HepG2 (cell line): ENCODE data around the gene MVP. TPM values are rescaled to one million over a fixed set of nuclear protein-coding genes. Genes with fewer than 3 reads are reported as not detected.

ENCODE experiments used
- ATAC-seq: fragments of 200-7000 bp; cut with Tn5 transposase; 3 replicates; pipeline ENCODE4 v1.9.1; 2020; ENCODE audit warnings: mild to moderate bottlenecking, moderate library complexity
- BruUV-seq: library from RNA; stranded (reverse); fragments of 400-500 nt; replicated peaks from 2 replicates; lab custom pipeline; 2021; lab: Mats Ljungman, UMichigan
- CTCF ChIA-PET: fragments of 300-600 bp; formaldehyde crosslinking; extraction: SDS; loops from one replicate; lab custom pipeline; 2021; ENCODE audit warnings: low total read pairs, inconsistent platforms, low intra/inter-chr PET ratio; lab: Yijun Ruan, JAX
- POLR2A ChIA-PET: fragments of 350-600 bp; sonication (Branson Sonifier 250); formaldehyde crosslinking; loops from one replicate; lab custom pipeline; 2020; ENCODE audit warnings: antibody characterized with exemption, inconsistent platforms; lab: Yijun Ruan, JAX
- DNase-seq: peaks from one replicate; pipeline ENCODE4 v3.0.0-alpha.2; 2015; ENCODE audit warnings: low spot score
- FAIRE-seq: peaks from 3 replicates; lab custom pipeline; 2011; peaks lifted over from hg19 to GRCh38; lab: Jason Lieb, UNC
- H2AFZ ChIP-seq: one replicate; pipeline ENCODE4 v1.6.1; 2011; ENCODE audit warnings: low read length, inconsistent platforms
- H3K27ac ChIP-seq: fragments of 300-600 bp; 3 replicates; pipeline ENCODE4 v1.8.0; 2011; ENCODE audit warnings: mixed run types, mild to moderate bottlenecking, mixed read lengths, low read length, inconsistent platforms; ENCODE audit not compliant: insufficient read depth; ENCODE audit errors: extremely low read length
- H3K27me3 ChIP-seq, 2 experiments: fragments of 200-600 bp in 1 of 2; 2 replicates in 1 of 2; 3 replicates in 1 of 2; pipeline versions ENCODE4 v1.6.0 to v1.8.0; 2011; ENCODE audit warnings: low read length in 2 of 2, mild to moderate bottlenecking in 2 of 2, moderate library complexity in 2 of 2, inconsistent platforms in 1 of 2; ENCODE audit not compliant: insufficient read depth in 2 of 2, control insufficient read depth in 1 of 2
- H3K36me3 ChIP-seq, 2 experiments: fragments of 200-600 bp in 1 of 2; replicated peaks in 1 of 2; 2 replicates in 1 of 2; 3 replicates in 1 of 2; pipeline versions ENCODE4 v1.5.1 to v1.8.0; 2011; ENCODE audit warnings: low read length in 2 of 2, inconsistent platforms in 1 of 2; ENCODE audit not compliant: insufficient read depth in 2 of 2, control insufficient read depth in 1 of 2
- H3K4me1 ChIP-seq: 2 replicates; pipeline ENCODE4 v1.5.1; 2012; ENCODE audit warnings: low read length, inconsistent platforms; ENCODE audit not compliant: insufficient read depth
- H3K4me2 ChIP-seq: 2 replicates; pipeline ENCODE4 v1.6.0; 2011; ENCODE audit warnings: low read depth, low read length, inconsistent platforms
- H3K4me3 ChIP-seq, 3 experiments: fragments of 200-600 bp in 1 of 3; sonication (generic), shearing (Covaris generic) in 1 of 3; replicated peaks in 1 of 3; 2 replicates each; pipeline ENCODE4 v1.5.1; 2011 to 2016; ENCODE audit warnings: low read length in 3 of 3, inconsistent platforms in 2 of 3, low read depth in 2 of 3, mild to moderate bottlenecking in 2 of 3, control low read depth in 1 of 3, mixed read lengths in 1 of 3; ENCODE audit not compliant: insufficient read depth in 1 of 3
- H3K79me2 ChIP-seq: one replicate; pipeline ENCODE4 v1.6.1; 2011; ENCODE audit warnings: low read length, inconsistent platforms; ENCODE audit not compliant: insufficient read depth
- H3K9ac ChIP-seq: 2 replicates; pipeline ENCODE4 v1.6.0; 2011; ENCODE audit warnings: mild to moderate bottlenecking, low read depth, low read length, inconsistent platforms; ENCODE audit not compliant: insufficient read depth
- H3K9me3 ChIP-seq: 2 replicates; pipeline ENCODE4 v1.5.1; 2012; ENCODE audit warnings: mild to moderate bottlenecking, low read length
- H4K20me1 ChIP-seq: 2 replicates; pipeline ENCODE4 v1.6.0; 2011; ENCODE audit warnings: inconsistent platforms, mild to moderate bottlenecking, low read length, moderate library complexity; ENCODE audit not compliant: insufficient read depth
- ESRRA ChIP-seq: sonication (generic); formaldehyde crosslinking; IDR thresholded peaks from 2 replicates; pipeline ENCODE4 v1.5.1; 2020; ENCODE audit warnings: mild to moderate bottlenecking, low read depth, missing genetic modification reagents
- HNF4A ChIP-seq: sonication (generic); formaldehyde crosslinking; IDR thresholded peaks from 2 replicates; pipeline ENCODE4 v1.4.0; 2020; ENCODE audit warnings: missing genetic modification reagents
- SOX5 ChIP-seq: IDR thresholded peaks from 2 replicates; pipeline ENCODE4 v1.6.1; 2016; ENCODE audit warnings: borderline replicate concordance
- SOX6 ChIP-seq, 2 experiments: fragments of 450-650 bp in 1 of 2; sonication (generic) in 1 of 2; formaldehyde crosslinking in 1 of 2; IDR thresholded peaks; 2 replicates each; pipeline versions ENCODE4 v1.4.0 to v1.6.1; 2017 to 2020; ENCODE audit warnings: antibody characterized with exemption in 1 of 2, mild to moderate bottlenecking in 1 of 2, missing genetic modification reagents in 1 of 2
- XRCC5 ChIP-seq: fragments of 200-400 bp; formaldehyde crosslinking; optimal IDR thresholded peaks from 2 replicates; pipeline ENCODE3; 2017; ENCODE audit warnings: mild to moderate bottlenecking, low read length
- ZKSCAN1 ChIP-seq: fragments of 150-350 bp; IDR thresholded peaks from 2 replicates; pipeline ENCODE4 v1.6.1; 2014; ENCODE audit warnings: low read length
- ZNF30 ChIP-seq: sonication (generic); formaldehyde crosslinking; IDR thresholded peaks from 2 replicates; pipeline ENCODE4 v1.5.0; 2020; ENCODE audit warnings: mild to moderate bottlenecking, missing genetic modification reagents
- ZNF362 ChIP-seq: sonication (generic); formaldehyde crosslinking; IDR thresholded peaks from 2 replicates; pipeline ENCODE4 v1.4.0; 2020; ENCODE audit warnings: missing genetic modification reagents, mild to moderate bottlenecking, borderline replicate concordance
- ZNF501 ChIP-seq: sonication (generic); formaldehyde crosslinking; IDR thresholded peaks from 2 replicates; pipeline ENCODE4 v1.5.1; 2020; ENCODE audit warnings: mild to moderate bottlenecking, moderate library complexity, missing genetic modification reagents
- ZNF572 ChIP-seq: sonication (generic); formaldehyde crosslinking; IDR thresholded peaks from 2 replicates; pipeline ENCODE4 v1.5.1; 2020; ENCODE audit warnings: mild to moderate bottlenecking, missing genetic modification reagents
- ZNF7 ChIP-seq: IDR thresholded peaks from 2 replicates; pipeline ENCODE4 v1.6.1; 2016; ENCODE audit warnings: missing biosample characterization, missing genetic modification reagents
- WGBS: methylation state at CpG from one replicate; pipeline ENCODE4 v1.1.6; 2017; ENCODE audit warnings: low lambda C conversion rate; 5-methylcytosine and 5-hydroxymethylcytosine counted together
- in situ Hi-C: cut with HindIII; loops from 2 replicates; pipeline ENCODE4 v1.10.0; 2017; ENCODE audit warnings: low pct_unique_long_range_greater_than_20kb; ENCODE audit not compliant: extremely low pct_ligation_motif_present
- intact Hi-C: fragments of 100-400 bp; cut with micrococcal nuclease; formaldehyde crosslinking; loops from one replicate; pipeline ENCODE4 v1.10.0; 2022; ENCODE audit not compliant: unreplicated experiment
- polyA plus RNA-seq, 8 experiments: library from polyadenylated mRNA; depleted of rRNA in 3 of 8; stranded (reverse) in 7 of 8; unstranded in 1 of 8; fragments of >200 nt; fragmentation: Illumina TruSeq in 4 of 8; extraction: Trizol in 4 of 8; gene quantifications; 2 replicates each; pipeline versions ENCODE4 v1.2.1 to v1.2.3, GENCODE V29; 2011 to 2016; ENCODE audit warnings: low read depth in 4 of 8, missing spikeins in 1 of 8, mixed read lengths in 1 of 8; ENCODE audit not compliant: insufficient read depth in 1 of 8
- total RNA-seq, 5 experiments: library from RNA; depleted of rRNA; stranded (reverse); fragments of >200 nt; fragmentation: Illumina TruSeq; extraction: Trizol; gene quantifications; 2 replicates each; pipeline ENCODE4 v1.2.3, GENCODE V29; 2016; ENCODE audit warnings: low read depth in 1 of 5
- TF ChIP-seq, protein P1 (sequence below): sonication (generic); formaldehyde crosslinking; IDR thresholded peaks from 2 replicates; pipeline ENCODE4 v1.4.0; 2020; ENCODE audit warnings: missing genetic modification reagents
- TF ChIP-seq, protein P2 (sequence below): sonication (generic); formaldehyde crosslinking; IDR thresholded peaks from 2 replicates; pipeline ENCODE4 v1.4.0; 2020; ENCODE audit warnings: missing genetic modification reagents, borderline replicate concordance
- TF ChIP-seq, protein P3 (sequence below): sonication (generic); formaldehyde crosslinking; IDR thresholded peaks from 2 replicates; pipeline ENCODE4 v1.4.0; 2020; ENCODE audit warnings: missing genetic modification reagents, mild to moderate bottlenecking, borderline replicate concordance

Gene MVP
- total and polyA plus RNA-seq, 2 of the 13 experiments (the other 11 are each of a cell fraction or from before 2014, with no cell fraction given): 22.9 to 43.5 TPM

DNA sequence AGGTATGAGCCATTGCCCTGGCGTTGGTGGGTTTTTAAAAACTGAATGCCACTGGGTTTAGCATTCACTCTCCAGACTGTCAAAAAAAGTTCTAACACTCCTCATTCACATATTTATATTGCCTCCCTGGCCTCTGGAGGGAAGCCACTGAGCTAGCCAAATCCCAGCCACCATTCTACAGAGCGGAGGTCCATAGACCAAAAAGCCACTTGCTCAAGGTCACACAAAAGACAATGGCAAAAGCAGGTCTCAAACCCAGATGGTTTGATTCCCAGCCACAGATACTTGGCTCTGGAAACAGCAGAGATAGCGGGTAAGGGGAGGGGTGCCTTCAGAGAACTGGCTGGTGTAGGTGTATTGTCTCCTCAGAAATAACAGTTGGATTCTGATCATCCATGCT lies 60.8 kb downstream of the MVP start:
- H3K27me3 ChIP-seq: no peaks in the 10 kb centered on the region
- peaks cover 4 to 15% of the 10 kb centered on the region in 2 experiments; a peak in 3 of 5 replicates for H3K36me3 ChIP-seq
- ChIA-PET POLR2A (interaction anchor here (0.7 to 1.0 kb wide), 2 partner anchors 11 to 73 kb away, joined by 4 read pairs; no protein-coding TSS in a partner anchor), CTCF (no interaction called here)
- ATAC-seq (peak; percentile 61), FAIRE-seq (peak; percentile 50), DNase-seq (peak; percentile 38)
- no peaks in the 10 kb centered on the region for H4K20me1 ChIP-seq
- intact Hi-C loops: no loop called here
- no peak overlapping the region for H2AFZ ChIP-seq
- H3K27ac ChIP-seq: peak overlapping the region; percentile 12
- H3K4me1 ChIP-seq: peaks cover 12% of the 10 kb centered on the region
- in situ Hi-C loops: no loop called here
- H3K9me3 ChIP-seq: no peaks in the 10 kb centered on the region
- no TSS peak for BruUV-seq
- H3K9ac ChIP-seq: no peak overlapping the region
- H3K4me3 ChIP-seq: no peak overlapping the region
- H3K79me2 ChIP-seq: no peaks in the 10 kb centered on the region
- 98% methylated on average over 3 of the region's 3 CpGs for WGBS
- H3K4me2 ChIP-seq: no peak overlapping the region
- TF ChIP-seq, protein P1, sequence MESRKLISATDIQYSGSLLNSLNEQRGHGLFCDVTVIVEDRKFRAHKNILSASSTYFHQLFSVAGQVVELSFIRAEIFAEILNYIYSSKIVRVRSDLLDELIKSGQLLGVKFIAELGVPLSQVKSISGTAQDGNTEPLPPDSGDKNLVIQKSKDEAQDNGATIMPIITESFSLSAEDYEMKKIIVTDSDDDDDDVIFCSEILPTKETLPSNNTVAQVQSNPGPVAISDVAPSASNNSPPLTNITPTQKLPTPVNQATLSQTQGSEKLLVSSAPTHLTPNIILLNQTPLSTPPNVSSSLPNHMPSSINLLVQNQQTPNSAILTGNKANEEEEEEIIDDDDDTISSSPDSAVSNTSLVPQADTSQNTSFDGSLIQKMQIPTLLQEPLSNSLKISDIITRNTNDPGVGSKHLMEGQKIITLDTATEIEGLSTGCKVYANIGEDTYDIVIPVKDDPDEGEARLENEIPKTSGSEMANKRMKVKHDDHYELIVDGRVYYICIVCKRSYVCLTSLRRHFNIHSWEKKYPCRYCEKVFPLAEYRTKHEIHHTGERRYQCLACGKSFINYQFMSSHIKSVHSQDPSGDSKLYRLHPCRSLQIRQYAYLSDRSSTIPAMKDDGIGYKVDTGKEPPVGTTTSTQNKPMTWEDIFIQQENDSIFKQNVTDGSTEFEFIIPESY: 0 out of 2 replicates have a peak, but pooled peaks have one; percentile 30
- peak; percentile 42; the same call in 1 of the 2 replicates for TF ChIP-seq ZNF362 (CRISPR knock-in tag)
- TF ChIP-seq XRCC5: no peak
- TF ChIP-seq, protein P2, sequence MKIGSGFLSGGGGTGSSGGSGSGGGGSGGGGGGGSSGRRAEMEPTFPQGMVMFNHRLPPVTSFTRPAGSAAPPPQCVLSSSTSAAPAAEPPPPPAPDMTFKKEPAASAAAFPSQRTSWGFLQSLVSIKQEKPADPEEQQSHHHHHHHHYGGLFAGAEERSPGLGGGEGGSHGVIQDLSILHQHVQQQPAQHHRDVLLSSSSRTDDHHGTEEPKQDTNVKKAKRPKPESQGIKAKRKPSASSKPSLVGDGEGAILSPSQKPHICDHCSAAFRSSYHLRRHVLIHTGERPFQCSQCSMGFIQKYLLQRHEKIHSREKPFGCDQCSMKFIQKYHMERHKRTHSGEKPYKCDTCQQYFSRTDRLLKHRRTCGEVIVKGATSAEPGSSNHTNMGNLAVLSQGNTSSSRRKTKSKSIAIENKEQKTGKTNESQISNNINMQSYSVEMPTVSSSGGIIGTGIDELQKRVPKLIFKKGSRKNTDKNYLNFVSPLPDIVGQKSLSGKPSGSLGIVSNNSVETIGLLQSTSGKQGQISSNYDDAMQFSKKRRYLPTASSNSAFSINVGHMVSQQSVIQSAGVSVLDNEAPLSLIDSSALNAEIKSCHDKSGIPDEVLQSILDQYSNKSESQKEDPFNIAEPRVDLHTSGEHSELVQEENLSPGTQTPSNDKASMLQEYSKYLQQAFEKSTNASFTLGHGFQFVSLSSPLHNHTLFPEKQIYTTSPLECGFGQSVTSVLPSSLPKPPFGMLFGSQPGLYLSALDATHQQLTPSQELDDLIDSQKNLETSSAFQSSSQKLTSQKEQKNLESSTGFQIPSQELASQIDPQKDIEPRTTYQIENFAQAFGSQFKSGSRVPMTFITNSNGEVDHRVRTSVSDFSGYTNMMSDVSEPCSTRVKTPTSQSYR (CRISPR knock-in tag): no peak
- no peak for TF ChIP-seq ZNF30
- TF ChIP-seq, protein P3, sequence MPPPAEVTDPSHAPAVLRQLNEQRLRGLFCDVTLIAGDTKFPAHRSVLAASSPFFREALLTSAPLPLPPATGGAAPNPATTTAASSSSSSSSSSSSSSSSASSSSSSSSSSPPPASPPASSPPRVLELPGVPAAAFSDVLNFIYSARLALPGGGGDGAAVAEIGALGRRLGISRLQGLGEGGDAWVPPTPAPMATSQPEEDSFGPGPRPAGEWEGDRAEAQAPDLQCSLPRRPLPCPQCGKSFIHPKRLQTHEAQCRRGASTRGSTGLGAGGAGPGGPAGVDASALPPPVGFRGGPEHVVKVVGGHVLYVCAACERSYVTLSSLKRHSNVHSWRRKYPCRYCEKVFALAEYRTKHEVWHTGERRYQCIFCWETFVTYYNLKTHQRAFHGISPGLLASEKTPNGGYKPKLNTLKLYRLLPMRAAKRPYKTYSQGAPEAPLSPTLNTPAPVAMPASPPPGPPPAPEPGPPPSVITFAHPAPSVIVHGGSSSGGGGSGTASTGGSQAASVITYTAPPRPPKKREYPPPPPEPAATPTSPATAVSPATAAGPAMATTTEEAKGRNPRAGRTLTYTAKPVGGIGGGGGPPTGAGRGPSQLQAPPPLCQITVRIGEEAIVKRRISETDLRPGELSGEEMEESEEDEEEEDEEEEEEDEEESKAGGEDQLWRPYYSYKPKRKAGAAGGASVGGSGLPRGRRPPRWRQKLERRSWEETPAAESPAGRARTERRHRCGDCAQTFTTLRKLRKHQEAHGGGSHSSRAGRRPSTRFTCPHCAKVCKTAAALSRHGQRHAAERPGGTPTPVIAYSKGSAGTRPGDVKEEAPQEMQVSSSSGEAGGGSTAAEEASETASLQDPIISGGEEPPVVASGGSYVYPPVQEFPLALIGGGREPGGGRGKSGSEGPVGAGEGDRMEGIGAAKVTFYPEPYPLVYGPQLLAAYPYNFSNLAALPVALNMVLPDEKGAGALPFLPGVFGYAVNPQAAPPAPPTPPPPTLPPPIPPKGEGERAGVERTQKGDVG (CRISPR knock-in tag): peak; percentile 41; the same call in 1 of the 2 replicates
- TF ChIP-seq SOX6 (IDR thresholded peaks at IDR 0.05): no peak
- TF ChIP-seq SOX6 (CRISPR knock-in tag; IDR thresholded peaks at IDR 0.05): peak; percentile 66; the same call in 1 of the 2 replicates
- TF ChIP-seq ESRRA: peak; percentile 95
- TF ChIP-seq ZKSCAN1: no peak
- 0 out of 2 replicates have a peak, but pooled peaks have one; percentile 35 for TF ChIP-seq ZNF501 (CRISPR knock-in tag)
- TF ChIP-seq HNF4A (CRISPR knock-in tag): peak; percentile 67
- TF ChIP-seq SOX5 (CRISPR knock-in tag): peak; percentile 45; the same call in 1 of the 2 replicates
- TF ChIP-seq ZNF7 (CRISPR knock-in tag): no peak
- 0 out of 2 replicates have a peak, but pooled peaks have one; percentile 18 for TF ChIP-seq ZNF572
